ENCODE measurements around the gene RPL27A. TPM values are rescaled to one million over a fixed set of nuclear protein-coding genes. Genes with fewer than 3 reads are reported as not detected.
A peak's percentile ranks its signal among the peaks of the same experiment; 100 is the strongest.

The RPL27A gene
- total RNA-seq, 1 donor from 2014 or later: 653 TPM

- no peak for DNase-seq (ENCODE audit: low spot score)
These were observed 16.4 kb downstream of the RPL27A start for GRCh38 chr11:8698917-8699441.

- DNase-seq (ENCODE audit: low spot score): no peak
These were observed 17.3 kb downstream of the RPL27A start for GRCh38 chr11:8699903-8700302.

- no peak for DNase-seq (ENCODE audit: low spot score)
These were observed 19.5 kb downstream of the RPL27A start for GRCh38 chr11:8701891-8702597.

- no peak for DNase-seq (ENCODE audit: low spot score)
These were observed 20.0 kb downstream of the RPL27A start for GRCh38 chr11:8702598-8702915.

GRCh38 chr11:8704136-8704535 is 21.5 kb downstream of the RPL27A start:
- DNase-seq (ENCODE audit: low spot score): no peak

GRCh38 chr11:8705146-8705545 is 22.6 kb downstream of the RPL27A start:
- DNase-seq (ENCODE audit: low spot score): no peak

- DNase-seq (ENCODE audit: low spot score): no peak
These were observed 24.3 kb downstream of the RPL27A start for GRCh38 chr11:8706673-8707432.

- no peak for DNase-seq (ENCODE audit: low spot score)
These were observed 25.1 kb downstream of the RPL27A start for GRCh38 chr11:8707541-8708191.

GRCh38 chr11:8709002-8709672 is 26.5 kb downstream of the RPL27A start:
- DNase-seq (ENCODE audit: low spot score): peak; percentile 93

- DNase-seq (ENCODE audit: low spot score): no peak
These were observed 27.2 kb downstream of the RPL27A start for GRCh38 chr11:8709777-8710176.

GRCh38 chr11:8711895-8712442 is 29.4 kb downstream of the RPL27A start:
- DNase-seq (ENCODE audit: low spot score): no peak

- no peak for DNase-seq (ENCODE audit: low spot score)
These were observed 29.9 kb downstream of the RPL27A start for GRCh38 chr11:8712506-8712905.

- no peak for DNase-seq (ENCODE audit: low spot score)
These were observed 31.3 kb downstream of the RPL27A start for GRCh38 chr11:8713760-8714454.

GRCh38 chr11:8714622-8715225 is 32.1 kb downstream of the RPL27A start:
- DNase-seq (ENCODE audit: low spot score): no peak

- no peak for DNase-seq (ENCODE audit: low spot score)
These were observed 32.9 kb downstream of the RPL27A start for GRCh38 chr11:8715501-8715900.

GRCh38 chr11:8717544-8717875 is 34.9 kb downstream of the RPL27A start:
- DNase-seq (ENCODE audit: low spot score): no peak

GRCh38 chr11:8717876-8718753 is 35.5 kb downstream of the RPL27A start:
- DNase-seq (ENCODE audit: low spot score): no peak

GRCh38 chr11:8719211-8719649 is 36.6 kb downstream of the RPL27A start:
- no peak for DNase-seq (ENCODE audit: low spot score)

GRCh38 chr11:8719721-8720120 is 37.1 kb downstream of the RPL27A start:
- DNase-seq (ENCODE audit: low spot score): no peak
